Measurements from ENCODE around the gene AARS2.

DNA sequence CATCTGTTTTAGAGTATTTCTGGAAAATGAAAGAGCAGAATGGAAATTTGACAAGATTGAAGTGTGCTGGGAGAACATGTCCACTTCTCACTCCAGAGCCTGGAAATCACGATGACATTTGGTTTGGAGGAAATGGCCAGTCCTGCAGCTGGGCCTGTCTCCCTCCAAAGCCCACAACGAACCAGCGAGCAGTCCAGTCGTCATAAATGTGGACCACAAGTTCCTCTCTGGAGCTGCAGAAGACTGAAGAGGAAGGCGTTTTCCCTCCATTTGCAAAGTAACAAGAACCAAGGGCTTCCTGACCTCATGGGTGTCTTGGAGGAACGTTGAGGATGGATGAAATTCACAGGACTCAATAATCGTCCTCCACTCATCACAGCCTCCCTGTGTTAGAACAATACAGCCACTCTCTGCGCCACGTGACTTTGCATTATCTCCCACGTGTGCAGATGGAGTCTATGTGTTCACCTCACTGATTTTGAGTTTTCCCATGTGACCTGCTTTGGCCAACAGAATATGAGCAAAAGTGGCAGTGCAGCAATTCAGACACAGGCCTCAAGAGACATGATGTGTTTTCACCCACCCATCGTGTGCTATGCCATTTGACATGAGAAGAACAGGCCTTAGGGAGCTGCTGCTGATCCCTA lies 20.2 kb upstream of the AARS2 start:
- TF ChIP-seq, protein P1, sequence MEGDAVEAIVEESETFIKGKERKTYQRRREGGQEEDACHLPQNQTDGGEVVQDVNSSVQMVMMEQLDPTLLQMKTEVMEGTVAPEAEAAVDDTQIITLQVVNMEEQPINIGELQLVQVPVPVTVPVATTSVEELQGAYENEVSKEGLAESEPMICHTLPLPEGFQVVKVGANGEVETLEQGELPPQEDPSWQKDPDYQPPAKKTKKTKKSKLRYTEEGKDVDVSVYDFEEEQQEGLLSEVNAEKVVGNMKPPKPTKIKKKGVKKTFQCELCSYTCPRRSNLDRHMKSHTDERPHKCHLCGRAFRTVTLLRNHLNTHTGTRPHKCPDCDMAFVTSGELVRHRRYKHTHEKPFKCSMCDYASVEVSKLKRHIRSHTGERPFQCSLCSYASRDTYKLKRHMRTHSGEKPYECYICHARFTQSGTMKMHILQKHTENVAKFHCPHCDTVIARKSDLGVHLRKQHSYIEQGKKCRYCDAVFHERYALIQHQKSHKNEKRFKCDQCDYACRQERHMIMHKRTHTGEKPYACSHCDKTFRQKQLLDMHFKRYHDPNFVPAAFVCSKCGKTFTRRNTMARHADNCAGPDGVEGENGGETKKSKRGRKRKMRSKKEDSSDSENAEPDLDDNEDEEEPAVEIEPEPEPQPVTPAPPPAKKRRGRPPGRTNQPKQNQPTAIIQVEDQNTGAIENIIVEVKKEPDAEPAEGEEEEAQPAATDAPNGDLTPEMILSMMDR (IDR thresholded peaks at IDR 0.05), result no peak
- TF ChIP-seq POLR2A (IDR thresholded peaks at IDR 0.05), result no peak

Measured in adrenal gland (tissue), 5 donors.